Measurements from ENCODE around the gene RAB42. TPM values are rescaled to one million over a fixed set of nuclear protein-coding genes. Genes with fewer than 3 reads are reported as not detected.

RAB42 gene, protein sequence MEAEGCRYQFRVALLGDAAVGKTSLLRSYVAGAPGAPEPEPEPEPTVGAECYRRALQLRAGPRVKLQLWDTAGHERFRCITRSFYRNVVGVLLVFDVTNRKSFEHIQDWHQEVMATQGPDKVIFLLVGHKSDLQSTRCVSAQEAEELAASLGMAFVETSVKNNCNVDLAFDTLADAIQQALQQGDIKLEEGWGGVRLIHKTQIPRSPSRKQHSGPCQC
- not detected for total RNA-seq
- 0.19 TPM for polyA plus RNA-seq (2013, experiment 1 of 2)
- 0.19 TPM for polyA plus RNA-seq (2013, experiment 2 of 2)
- 0 to 1.1 (median 0) reads per million in 172 experiments for total RNA-seq

DNA sequence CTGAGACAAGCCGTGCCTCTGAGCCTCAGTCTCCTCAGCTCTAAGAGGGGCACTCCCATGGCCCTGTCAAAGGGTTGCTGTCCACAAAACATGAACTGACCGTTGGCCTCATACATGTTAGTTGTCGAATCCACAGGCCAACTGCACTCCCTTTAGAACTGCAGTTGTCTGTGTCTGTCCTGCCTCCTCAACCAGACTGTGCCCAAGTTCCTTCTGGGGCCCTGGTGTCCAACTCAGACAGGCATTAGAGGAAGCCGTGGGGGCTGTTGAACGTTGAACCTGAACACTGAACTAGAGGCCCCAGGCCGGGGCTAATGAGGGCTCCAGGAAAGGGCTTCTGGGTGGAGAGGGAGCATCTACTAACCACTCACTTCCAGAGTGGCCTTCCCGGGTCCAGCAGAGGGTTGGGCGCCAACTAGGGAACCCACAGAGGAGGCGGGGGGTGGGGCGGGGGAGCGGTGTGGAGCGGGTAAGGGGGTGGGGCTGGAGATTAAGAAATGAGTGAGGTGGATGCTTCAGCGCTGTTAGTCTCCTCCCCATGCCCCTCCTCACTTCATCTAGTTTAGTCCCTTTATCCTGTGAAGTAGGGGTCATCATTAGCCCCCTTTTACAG is at the start of gene RAB42:
TSS of gene RAB42 (plus strand) at position 558 of the 613 bp plus-strand sequence. CDS start 247 bp downstream, outside the sequence.
- Mint-ChIP-seq H3K27me3 (peaks cover 12% of the 10 kb centered on the region), H3K4me3 (peak within 1 kb of the TSS; percentile 86), H3K36me3 (ENCODE audit: low read depth) (no peaks in the 10 kb centered on the region), H3K9me3 (no peaks in the 10 kb centered on the region), H3K4me1 (ENCODE audit: low read depth) (peaks cover 7% of the 10 kb centered on the region), H3K27ac (no peak within 1 kb of the TSS)
- Histone ChIP-seq H3K9me3 (ENCODE audit: control insufficient read depth in 1 of 2, insufficient read depth in 1 of 2, low read length in 2 of 2) (no peaks in the 10 kb centered on the region), H3K4me1 (ENCODE audit: insufficient read depth, low read length) (peaks cover 9% of the 10 kb centered on the region), H3K27ac (ENCODE audit: low read depth in 1 of 2, low read length in 2 of 2) (no peak within 1 kb of the TSS), H3K4me3 (ENCODE audit: low read length) (peak within 1 kb of the TSS; percentile 40), H3K36me3 (ENCODE audit: insufficient read depth, low read length) (peaks cover 4% of the 10 kb centered on the region), H3K27me3 (ENCODE audit: control insufficient read depth in 1 of 2, insufficient read depth in 2 of 2, low read length in 2 of 2) (peaks cover 0 to 6% of the 10 kb centered on the region in 2 experiments)
- TF ChIP-seq, protein P1, sequence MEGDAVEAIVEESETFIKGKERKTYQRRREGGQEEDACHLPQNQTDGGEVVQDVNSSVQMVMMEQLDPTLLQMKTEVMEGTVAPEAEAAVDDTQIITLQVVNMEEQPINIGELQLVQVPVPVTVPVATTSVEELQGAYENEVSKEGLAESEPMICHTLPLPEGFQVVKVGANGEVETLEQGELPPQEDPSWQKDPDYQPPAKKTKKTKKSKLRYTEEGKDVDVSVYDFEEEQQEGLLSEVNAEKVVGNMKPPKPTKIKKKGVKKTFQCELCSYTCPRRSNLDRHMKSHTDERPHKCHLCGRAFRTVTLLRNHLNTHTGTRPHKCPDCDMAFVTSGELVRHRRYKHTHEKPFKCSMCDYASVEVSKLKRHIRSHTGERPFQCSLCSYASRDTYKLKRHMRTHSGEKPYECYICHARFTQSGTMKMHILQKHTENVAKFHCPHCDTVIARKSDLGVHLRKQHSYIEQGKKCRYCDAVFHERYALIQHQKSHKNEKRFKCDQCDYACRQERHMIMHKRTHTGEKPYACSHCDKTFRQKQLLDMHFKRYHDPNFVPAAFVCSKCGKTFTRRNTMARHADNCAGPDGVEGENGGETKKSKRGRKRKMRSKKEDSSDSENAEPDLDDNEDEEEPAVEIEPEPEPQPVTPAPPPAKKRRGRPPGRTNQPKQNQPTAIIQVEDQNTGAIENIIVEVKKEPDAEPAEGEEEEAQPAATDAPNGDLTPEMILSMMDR (IDR thresholded peaks at IDR 0.05), result no peak
- ATAC-seq (ENCODE audit: poor library complexity), result peak; percentile 75
- DNase-seq, result peak in 4 of 14 experiments; percentile 11 to 47 (median 32)
- ChIA-PET CTCF (interaction anchor here (2.4 kb wide), 1 partner anchor 10 kb away, joined by 5 read pairs; no protein-coding TSS in a partner anchor), POLR2A (interaction anchor here (3.9 kb wide), 1 partner anchor 10 kb away, joined by 26 read pairs; no protein-coding TSS in a partner anchor)
- intact Hi-C loops (cut with DNase I, micrococcal nuclease), result no loop called here

DNA sequence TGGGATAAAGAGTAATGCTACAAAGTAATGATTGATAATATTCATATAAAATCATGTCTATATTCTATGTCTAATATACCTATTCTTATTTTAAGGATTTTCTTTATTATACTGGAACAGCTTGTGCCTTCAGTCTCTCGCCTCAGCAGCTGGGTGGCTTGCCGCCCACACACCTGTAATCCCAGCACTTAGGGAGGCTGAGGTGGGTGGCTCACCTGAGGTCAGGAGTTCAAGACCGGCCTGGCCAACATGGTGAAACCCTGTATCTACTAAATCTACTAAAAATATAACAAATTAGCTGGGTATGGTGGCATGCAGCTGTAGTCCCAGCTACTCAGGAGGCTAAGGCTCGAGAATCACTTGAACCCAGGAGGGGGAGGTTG is 46.8 kb upstream of the RAB42 start:
- Histone ChIP-seq H3K36me3 (ENCODE audit: insufficient read depth, low read length) (no peaks in the 10 kb centered on the region), H3K9me3 (ENCODE audit: control insufficient read depth in 1 of 2, insufficient read depth in 1 of 2, low read length in 2 of 2) (no peaks in the 10 kb centered on the region), H3K4me3 (ENCODE audit: low read length) (no peak overlapping the region), H3K27ac (ENCODE audit: low read depth in 1 of 2, low read length in 2 of 2) (no peak overlapping the region), H3K4me1 (ENCODE audit: insufficient read depth, low read length) (no peaks in the 10 kb centered on the region), H3K27me3 (ENCODE audit: control insufficient read depth in 1 of 2, insufficient read depth in 2 of 2, low read length in 2 of 2) (no peaks in the 10 kb centered on the region)
- no peak overlapping the region for H3K27ac Mint-ChIP-seq
- TF ChIP-seq, protein P1 (IDR thresholded peaks at IDR 0.05), result no peak
- DNase-seq (no peak), ATAC-seq (ENCODE audit: poor library complexity) (no peak)
- H3K4me3 Mint-ChIP-seq, result no peak overlapping the region
- no peaks in the 10 kb centered on the region for H3K36me3 Mint-ChIP-seq (ENCODE audit: low read depth)
- H3K4me1 Mint-ChIP-seq (ENCODE audit: low read depth), result no peaks in the 10 kb centered on the region
- ChIA-PET POLR2A (no interaction called here), CTCF (interaction anchor here (0.7 kb wide), 1 partner anchor 191 kb away, joined by 3 read pairs; the partner anchor contains the start of gene YTHDF2)
- H3K9me3 Mint-ChIP-seq, result no peaks in the 10 kb centered on the region
- intact Hi-C loops (cut with DNase I, micrococcal nuclease), result no loop called here
- H3K27me3 Mint-ChIP-seq, result no peaks in the 10 kb centered on the region

DNA sequence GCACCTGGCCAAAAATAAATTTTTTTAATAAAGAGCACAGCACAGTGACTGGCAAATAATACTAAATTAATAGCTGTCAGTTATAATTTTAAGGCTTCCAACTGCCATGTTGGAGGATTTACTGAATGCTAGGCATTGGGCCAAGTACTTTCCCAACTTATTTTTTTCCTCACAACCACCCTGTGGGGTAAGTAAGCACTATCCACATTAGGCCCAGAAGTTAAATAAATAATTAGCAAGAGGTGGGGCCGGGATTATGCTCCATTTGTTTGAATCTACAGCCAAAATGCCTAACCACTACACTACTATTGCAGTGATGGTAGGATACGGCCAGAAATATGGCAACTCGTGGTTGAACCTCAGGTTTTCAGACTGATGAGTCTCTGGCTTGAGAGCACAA is 43.7 kb upstream of the RAB42 start:
- H3K9me3 Mint-ChIP-seq, result no peaks in the 10 kb centered on the region
- TF ChIP-seq, protein P1 (IDR thresholded peaks at IDR 0.05), result no peak
- ChIA-PET CTCF (no interaction called here), POLR2A (no interaction called here)
- H3K27ac Mint-ChIP-seq, result no peak overlapping the region
- Histone ChIP-seq H3K27me3 (ENCODE audit: control insufficient read depth in 1 of 2, insufficient read depth in 2 of 2, low read length in 2 of 2) (no peaks in the 10 kb centered on the region), H3K4me1 (ENCODE audit: insufficient read depth, low read length) (peaks cover 11% of the 10 kb centered on the region), H3K27ac (ENCODE audit: low read depth in 1 of 2, low read length in 2 of 2) (no peak overlapping the region), H3K4me3 (ENCODE audit: low read length) (no peak overlapping the region), H3K36me3 (ENCODE audit: insufficient read depth, low read length) (no peaks in the 10 kb centered on the region), H3K9me3 (ENCODE audit: control insufficient read depth in 1 of 2, insufficient read depth in 1 of 2, low read length in 2 of 2) (no peaks in the 10 kb centered on the region)
- H3K4me3 Mint-ChIP-seq, result no peak overlapping the region
- H3K36me3 Mint-ChIP-seq (ENCODE audit: low read depth), result peaks cover 10% of the 10 kb centered on the region
- ATAC-seq (ENCODE audit: poor library complexity) (no peak), DNase-seq (no peak)
- intact Hi-C loops (cut with DNase I, micrococcal nuclease), result no loop called here
- no peaks in the 10 kb centered on the region for H3K27me3 Mint-ChIP-seq
- H3K4me1 Mint-ChIP-seq (ENCODE audit: low read depth), result peaks cover 16% of the 10 kb centered on the region
